ENCODE measurements around the gene NCOA1. TPM values are rescaled to one million over a fixed set of nuclear protein-coding genes. Genes with fewer than 3 reads are reported as not detected.

NCOA1 gene
- polyA plus RNA-seq, 3 donors, result 7.3 to 30.2 (median 10.2) TPM

- Histone ChIP-seq H4K20me1 (ENCODE audit: insufficient read depth, low read length) (no peaks in the 10 kb centered on the region), H3K36me3 (replicated peaks in 1 of 2; ENCODE audit: control insufficient read depth in 1 of 2, insufficient read depth in 2 of 2, low read length in 2 of 2) (peaks cover 39 to 79% of the 10 kb centered on the region in 2 donors), H2AFZ (ENCODE audit: insufficient read depth, low read depth, low read length, poor library complexity, severe bottlenecking) (no peak overlapping the region), H3K4me3 (replicated peaks in 1 of 3; ENCODE audit: low read depth in 2 of 3, low read length in 3 of 3) (no peak overlapping the region), H3K79me2 (ENCODE audit: insufficient read depth, low read length) (no peaks in the 10 kb centered on the region), H3K27ac (ENCODE audit: low read depth in 1 of 2, low read length in 2 of 2) (no peak overlapping the region), H3K27me3 (ENCODE audit: control insufficient read depth in 2 of 2, insufficient read depth in 2 of 2, low read length in 2 of 2) (no peaks in the 10 kb centered on the region), H3K9me3 (replicated peaks in 1 of 2; ENCODE audit: control insufficient read depth in 1 of 2, insufficient read depth in 1 of 2, low read length in 2 of 2) (no peaks in the 10 kb centered on the region), H3K4me1 (ENCODE audit: control insufficient read depth in 1 of 2, insufficient read depth in 2 of 2, low read length in 2 of 2) (peaks cover 17 to 21% of the 10 kb centered on the region in 2 donors), H3K9ac (ENCODE audit: insufficient read depth, low read length, poor library complexity, severe bottlenecking) (no peak overlapping the region), H3K4me2 (replicated peaks; ENCODE audit: extremely low read depth, low read length, poor library complexity, severe bottlenecking) (no peak overlapping the region)
- H3K27me3 Mint-ChIP-seq (ENCODE audit: low read depth in 3 of 3), result no peaks in the 10 kb centered on the region
- WGBS (ENCODE audit: insufficient coverage), result 100% methylated on average over 2 of the region's 7 CpGs
- no peak for DNase-seq
- H3K9me3 Mint-ChIP-seq, result no peaks in the 10 kb centered on the region
- no peak for TF ChIP-seq CTCF (IDR thresholded peaks at IDR 0.05)
- H3K36me3 Mint-ChIP-seq, result peaks cover 61 to 89% of the 10 kb centered on the region in 2 donors
- no peak overlapping the region for H3K4me3 Mint-ChIP-seq
- intact Hi-C loops (cut with micrococcal nuclease), result no loop called here
- peaks cover 23% of the 10 kb centered on the region for H3K4me1 Mint-ChIP-seq
- H3K27ac Mint-ChIP-seq, result no peak overlapping the region
These were observed 329.1 kb downstream of the NCOA1 start for GRCh38 chr2:24820175-24820513.

Small RNA genes within 50 kb of the gene (small RNA-seq; reads per million reads assigned to genes)
- gene RNA5SP88 (ENCODE audit: insufficient read length, low read depth) (not detected), gene RNU6-936P (ENCODE audit: insufficient read length, low read depth) (not detected)

Other genes starting within 250 kb of the NCOA1 start
- 10 to 100 TPM; 26.0 to 91.1 (median 40.4) TPM for gene ITSN2, start 130.7 kb upstream of the NCOA1 start, polyA plus RNA-seq

All from CD14-positive monocyte (primary cell).